Activated T-helper 1 cell treated with anti-CD3 and anti-CD28 coated beads, Interleukin-12 subunit alpha, Interleukin-12 subunit beta, Interleukin-2, Interleukin-4 antibody, amounts not matched to agents 30 ng/mL and 10 ng/mL and 1 ng/mL, durations not matched to agents 14 hours and 24 hours and 36 hours (primary cell): ENCODE data around the gene PRR12. TPM values are rescaled to one million over a fixed set of nuclear protein-coding genes. Genes with fewer than 3 reads are reported as not detected.

Source experiments
- DNase-seq: peaks from one replicate; pipeline ENCODE4 v3.0.0; 2021; ENCODE audit warnings: low spot score
- H3K27ac Mint-ChIP-seq: one replicate; pipeline ENCODE4 v1.8.0; 2021; ENCODE audit warnings: mild to moderate bottlenecking, mixed read lengths
- H3K27me3 Mint-ChIP-seq: one replicate; pipeline ENCODE4 v1.8.0; 2022; ENCODE audit warnings: mild to moderate bottlenecking, moderate library complexity, mixed read lengths; ENCODE audit not compliant: insufficient read depth
- H3K36me3 Mint-ChIP-seq: one replicate; pipeline ENCODE4 v1.8.0; 2021; ENCODE audit warnings: low read depth, mixed read lengths
- H3K4me1 Mint-ChIP-seq: one replicate; pipeline ENCODE4 v1.8.0; 2021; ENCODE audit warnings: low read depth, mixed read lengths
- H3K4me3 Mint-ChIP-seq: one replicate; pipeline ENCODE4 v1.8.0; 2021; ENCODE audit warnings: mild to moderate bottlenecking, moderate library complexity, mixed read lengths
- H3K9me3 Mint-ChIP-seq: one replicate; pipeline ENCODE4 v1.8.0; 2021; ENCODE audit warnings: mixed read lengths
- intact Hi-C: fragments of 100-400 bp; cut with micrococcal nuclease; formaldehyde crosslinking; loops from one replicate; pipeline ENCODE4 v1.15.1; 2024
- total RNA-seq: library from RNA; stranded (reverse); gene quantifications from 2 replicates; pipeline ENCODE4 v1.2.3, GENCODE V29; 2022

The PRR12 gene
- total RNA-seq, 1 donor from 2014 or later, result 34.2 TPM

- H3K4me3 Mint-ChIP-seq, result peak overlapping the region; percentile 56
These were observed 36.2 kb upstream of the PRR12 start for GRCh38 chr19:49554701-49555181.

GRCh38 chr19:49555600-49556411 is 35.2 kb upstream of the PRR12 start:
- Mint-ChIP-seq H3K4me1 (peaks cover 65% of the 10 kb centered on the region), H3K27ac (peak overlapping the region; percentile 89), H3K36me3 (peaks cover 26% of the 10 kb centered on the region), H3K4me3 (peak overlapping the region; percentile 15), H3K9me3 (no peaks in the 10 kb centered on the region), H3K27me3 (no peaks in the 10 kb centered on the region)
- intact Hi-C loops, result loop anchor here (2.0 kb wide), 1 partner anchor 21 kb away; no protein-coding TSS in a partner anchor
- peak; percentile 73 for DNase-seq

More at GRCh38 chr19:49554701-49555181, 36.2 kb upstream of the PRR12 start:
- Mint-ChIP-seq H3K27me3 (no peaks in the 10 kb centered on the region), H3K9me3 (no peaks in the 10 kb centered on the region), H3K4me1 (peaks cover 55% of the 10 kb centered on the region), H3K36me3 (peaks cover 26% of the 10 kb centered on the region), H3K27ac (peak overlapping the region; percentile 89)
- intact Hi-C loops, result loop anchor here (1.0 to 2.0 kb wide), 3 partner anchors 10 to 20 kb away; no protein-coding TSS in a partner anchor
- DNase-seq, result peak; percentile 66

- Mint-ChIP-seq H3K9me3 (no peaks in the 10 kb centered on the region), H3K4me1 (peaks cover 70% of the 10 kb centered on the region), H3K4me3 (peak overlapping the region; percentile 11), H3K27me3 (no peaks in the 10 kb centered on the region), H3K27ac (peak overlapping the region; percentile 40), H3K36me3 (peaks cover 24% of the 10 kb centered on the region)
- intact Hi-C loops, result no loop called here
- DNase-seq, result no peak
These were observed 34.3 kb upstream of the PRR12 start for GRCh38 chr19:49556412-49557398.

GRCh38 chr19:49557641-49558325 is 33.2 kb upstream of the PRR12 start:
- Mint-ChIP-seq H3K9me3 (no peaks in the 10 kb centered on the region), H3K27me3 (no peaks in the 10 kb centered on the region), H3K4me3 (peak overlapping the region; percentile 62), H3K36me3 (peaks cover 23% of the 10 kb centered on the region), H3K4me1 (peaks cover 68% of the 10 kb centered on the region), H3K27ac (peak overlapping the region; percentile 67)
- DNase-seq, result no peak
- intact Hi-C loops, result no loop called here

- H3K36me3 Mint-ChIP-seq, result peaks cover 23% of the 10 kb centered on the region
- H3K4me1 Mint-ChIP-seq, result peaks cover 68% of the 10 kb centered on the region
- H3K9me3 Mint-ChIP-seq, result no peaks in the 10 kb centered on the region
- intact Hi-C loops, result no loop called here
- H3K27ac Mint-ChIP-seq, result peak overlapping the region; percentile 97
- no peak for DNase-seq
- no peaks in the 10 kb centered on the region for H3K27me3 Mint-ChIP-seq
- H3K4me3 Mint-ChIP-seq, result peak overlapping the region; percentile 86
These were observed 32.4 kb upstream of the PRR12 start for GRCh38 chr19:49558591-49558990.

- peak overlapping the region; percentile 97 for H3K27ac Mint-ChIP-seq
- DNase-seq, result no peak
- peak overlapping the region; percentile 86 for H3K4me3 Mint-ChIP-seq
- no peaks in the 10 kb centered on the region for H3K27me3 Mint-ChIP-seq
- intact Hi-C loops, result no loop called here
- H3K4me1 Mint-ChIP-seq, result peaks cover 70% of the 10 kb centered on the region
- peaks cover 27% of the 10 kb centered on the region for H3K36me3 Mint-ChIP-seq
- no peaks in the 10 kb centered on the region for H3K9me3 Mint-ChIP-seq
These were observed 31.5 kb upstream of the PRR12 start for GRCh38 chr19:49559443-49559842.

- intact Hi-C loops, result loop anchor here (1.0 kb wide), 1 partner anchor 8 kb away; no protein-coding TSS in a partner anchor
- Mint-ChIP-seq H3K4me1 (peaks cover 70% of the 10 kb centered on the region), H3K9me3 (no peaks in the 10 kb centered on the region), H3K27ac (peak overlapping the region; percentile 97), H3K36me3 (peaks cover 28% of the 10 kb centered on the region), H3K4me3 (peak overlapping the region; percentile 86), H3K27me3 (no peaks in the 10 kb centered on the region)
- no peak for DNase-seq
These were observed 31.1 kb upstream of the PRR12 start for GRCh38 chr19:49559928-49560327.

GRCh38 chr19:49560358-49560900 is 30.6 kb upstream of the PRR12 start:
- Mint-ChIP-seq H3K9me3 (no peaks in the 10 kb centered on the region), H3K36me3 (peaks cover 30% of the 10 kb centered on the region), H3K27me3 (no peaks in the 10 kb centered on the region), H3K27ac (peak overlapping the region; percentile 97), H3K4me3 (peak overlapping the region; percentile 86), H3K4me1 (peaks cover 70% of the 10 kb centered on the region)
- intact Hi-C loops, result loop anchor here (1.0 kb wide), 1 partner anchor 8 kb away; no protein-coding TSS in a partner anchor
- no peak for DNase-seq

- DNase-seq, result no peak
- H3K36me3 Mint-ChIP-seq, result peaks cover 18% of the 10 kb centered on the region
- H3K4me1 Mint-ChIP-seq, result peaks cover 68% of the 10 kb centered on the region
- H3K4me3 Mint-ChIP-seq, result peak overlapping the region; percentile 50
- no peaks in the 10 kb centered on the region for H3K9me3 Mint-ChIP-seq
- no peaks in the 10 kb centered on the region for H3K27me3 Mint-ChIP-seq
- intact Hi-C loops, result loop anchor here (1.0 kb wide), 1 partner anchor 10 kb away; no protein-coding TSS in a partner anchor
- peak overlapping the region; percentile 92 for H3K27ac Mint-ChIP-seq
These were observed 26.4 kb upstream of the PRR12 start for GRCh38 chr19:49564616-49565045.

GRCh38 chr19:49565261-49565660 is 25.7 kb upstream of the PRR12 start:
- Mint-ChIP-seq H3K27ac (peak overlapping the region; percentile 92), H3K27me3 (no peaks in the 10 kb centered on the region), H3K36me3 (peaks cover 21% of the 10 kb centered on the region), H3K4me3 (peak overlapping the region; percentile 50), H3K9me3 (no peaks in the 10 kb centered on the region), H3K4me1 (peaks cover 67% of the 10 kb centered on the region)
- intact Hi-C loops, result no loop called here
- no peak for DNase-seq

GRCh38 chr19:49566302-49566701 is 24.7 kb upstream of the PRR12 start:
- H3K36me3 Mint-ChIP-seq, result peaks cover 21% of the 10 kb centered on the region
- H3K4me1 Mint-ChIP-seq, result peaks cover 65% of the 10 kb centered on the region
- intact Hi-C loops, result no loop called here
- no peaks in the 10 kb centered on the region for H3K27me3 Mint-ChIP-seq
- DNase-seq, result no peak
- peak overlapping the region; percentile 71 for H3K27ac Mint-ChIP-seq
- no peaks in the 10 kb centered on the region for H3K9me3 Mint-ChIP-seq
- no peak overlapping the region for H3K4me3 Mint-ChIP-seq
